ENCODE results near the gene OR5A2. TPM values are rescaled to one million over a fixed set of nuclear protein-coding genes. Genes with fewer than 3 reads are reported as not detected.

OR5A2 gene
- total and polyA plus RNA-seq, 2 of the 8 experiments (the other 6 are each of a cell fraction or from before 2014, with no cell fraction given): not detected

GRCh38 chr11:59417023-59417422, 9.2 kb downstream of the OR5A2 start:
- Histone ChIP-seq H3K36me3 (ENCODE audit: control insufficient read depth in 2 of 4, insufficient read depth in 4 of 4, low read length in 3 of 4) (no peaks in the 10 kb centered on the region), H3K23ac (ENCODE audit: insufficient read length) (no peak overlapping the region), H3K9ac (replicated peaks in 1 of 4; ENCODE audit: extremely low read depth in 1 of 4, low read depth in 3 of 4, low read length in 3 of 4) (no peak overlapping the region), H4K5ac (ENCODE audit: insufficient read length, low read depth, low read length) (no peak overlapping the region), H2BK120ac (replicated peaks; ENCODE audit: low read depth, low read length) (no peak overlapping the region), H2BK12ac (ENCODE audit: low read depth, low read length) (no peak overlapping the region), H3K4me2 (ENCODE audit: insufficient read depth in 1 of 2, low read depth in 2 of 2, low read length in 2 of 2) (no peak overlapping the region), H3K27me3 (replicated peaks in 1 of 4; ENCODE audit: control insufficient read depth in 3 of 4, extremely low read depth in 1 of 4, insufficient read depth in 3 of 4, low read length in 3 of 4) (no peaks in the 10 kb centered on the region), H3K79me2 (ENCODE audit: control insufficient read depth in 1 of 2, insufficient read depth in 2 of 2, low read length in 2 of 2) (no peaks in the 10 kb centered on the region), H3K23me2 (ENCODE audit: low read depth, low read length) (no peaks in the 10 kb centered on the region), H3K4ac (replicated peaks; ENCODE audit: insufficient read length, low read depth, low read length) (no peak overlapping the region), H4K20me1 (replicated peaks in 1 of 2; ENCODE audit: control insufficient read depth in 1 of 2, insufficient read depth in 2 of 2, low read length in 2 of 2) (no peaks in the 10 kb centered on the region), H3K27ac (ENCODE audit: low read depth, low read length) (no peak overlapping the region), H2AFZ (ENCODE audit: low read length) (no peak overlapping the region), H2BK5ac (ENCODE audit: low read depth, low read length) (no peak overlapping the region), H2BK15ac (ENCODE audit: low read length) (no peak overlapping the region), H4K8ac (ENCODE audit: extremely low read depth, insufficient read depth, low read length) (no peak overlapping the region), H2AK5ac (ENCODE audit: low read depth, low read length) (no peak overlapping the region), H3K4me1 (replicated peaks in 1 of 4; ENCODE audit: control insufficient read depth in 3 of 4, insufficient read depth in 4 of 4, low read length in 3 of 4) (no peaks in the 10 kb centered on the region), H3K18ac (ENCODE audit: extremely low read depth, low read length) (no peak overlapping the region), H3K56ac (replicated peaks; ENCODE audit: insufficient read length, low read depth, low read length) (no peak overlapping the region), H3K4me3 (ENCODE audit: extremely low read depth in 1 of 4, insufficient read depth in 2 of 4, low read depth in 3 of 4, low read length in 4 of 4) (no peak overlapping the region), H4K91ac (replicated peaks; ENCODE audit: insufficient read length, low read length) (no peak overlapping the region), H3K79me1 (ENCODE audit: low read depth, low read length) (no peaks in the 10 kb centered on the region), H3K9me3 (ENCODE audit: insufficient read depth in 2 of 2, low read depth in 1 of 2, low read length in 1 of 2) (peaks cover 0 to 2% of the 10 kb centered on the region in 2 experiments; a peak in 1 of 4 replicates), H3K14ac (ENCODE audit: insufficient read length) (no peak overlapping the region), H2BK20ac (ENCODE audit: low read length) (no peak overlapping the region)
- FAIRE-seq: no peak
- DNase-seq (ENCODE audit: low read depth in 1 of 2, low spot score in 2 of 2): no peak
- WGBS, 2 experiments (ENCODE audit: extremely low coverage in 1 of 2, insufficient coverage in 1 of 2, insufficient read length in 1 of 2, insufficient replicate concordance in 2 of 2, low coverage in 1 of 2, low lambda C conversion rate in 2 of 2, missing lambda C conversion rate in 1 of 2): 95% methylated on average over 5 of the region's 5 CpGs; no CpG with 5 or more reads in 1 of the 2 experiments
- ChIA-PET CTCF (ENCODE audit: partially characterized antibody) (interaction anchor here (1.2 to 4.1 kb wide), 2 partner anchors 9 to 13 kb away, joined by 3 to 10 read pairs; partner anchors contain the start of gene OR5A2), POLR2A (ENCODE audit: partially characterized antibody) (no interaction called here)
- TF ChIP-seq RFX5 (IDR thresholded peaks at IDR 0.05; ENCODE audit: borderline replicate concordance, low read depth, low read length) (no peak), RXRA (IDR thresholded peaks at IDR 0.05; ENCODE audit: insufficient read depth, low read depth, low read length) (no peak), GABPA (IDR thresholded peaks at IDR 0.05; ENCODE audit: borderline replicate concordance, insufficient read depth, low read length) (no peak), NANOG (IDR thresholded peaks at IDR 0.05; ENCODE audit: insufficient read depth, low read depth, low read length, poor library complexity, severe bottlenecking) (no peak), RAD21 (IDR thresholded peaks at IDR 0.05 in 1 of 2, conservative IDR thresholded peaks at IDR 0.05 in 1 of 2; ENCODE audit: low read depth in 2 of 2, low read length in 2 of 2) (no peak), KDM4A (IDR thresholded peaks at IDR 0.05; ENCODE audit: low read depth, low read length, severe bottlenecking) (no peak), ZNF274 (IDR thresholded peaks at IDR 0.05; ENCODE audit: borderline replicate concordance, extremely low read depth, low read length) (no peak), CBX8 (IDR thresholded peaks at IDR 0.05; ENCODE audit: borderline replicate concordance, low read depth, low read length) (no peak), KDM5A (IDR thresholded peaks at IDR 0.05; ENCODE audit: low read length) (no peak), JUN (IDR thresholded peaks at IDR 0.05; ENCODE audit: low read depth, low read length) (no peak), BCL11A (IDR thresholded peaks at IDR 0.05; ENCODE audit: low read depth in 2 of 2, low read length in 2 of 2) (no peak), EP300 (IDR thresholded peaks at IDR 0.05; ENCODE audit: borderline replicate concordance in 1 of 2, low read depth in 2 of 2, low read length in 2 of 2) (no peak), ASH2L (IDR thresholded peaks at IDR 0.05; ENCODE audit: low read length) (no peak), POLR2A (IDR thresholded peaks at IDR 0.05; ENCODE audit: control extremely low read depth in 1 of 2, low read depth in 2 of 2, low read length in 2 of 2) (no peak)

All from H1 (cell line).